Sciatic nerve (tissue), 2 donors: ENCODE data around the gene USP7. TPM values are rescaled to one million over a fixed set of nuclear protein-coding genes. Genes with fewer than 3 reads are reported as not detected.
"Not testable (repeated sequence)": the region's sequence is repeated elsewhere in the genome, so short reads cannot be mapped to it uniquely, and the experiment has no call there.

ENCODE experiments used
- ATAC-seq: fragments of 200-7000 bp; cut with Tn5 transposase; one replicate; pipeline ENCODE4 v1.9.1; 2020; ENCODE audit warnings: mild to moderate bottlenecking, moderate library complexity
- DNase-seq: peaks from one replicate; pipeline ENCODE4 v3.0.0-alpha.2; 2020; ENCODE audit warnings: low spot score
- intact Hi-C: fragments of 100-400 bp; cut with DNase I; formaldehyde crosslinking; loops from one replicate; pipeline ENCODE4 v1.14.2; 2022
- total RNA-seq: library from RNA; stranded (reverse); fragmentation: NEBNext Ultra II Directional; extraction: Animal tissue kit (Norgen Biotek cat#: 25700); gene quantifications from one replicate; pipeline ENCODE4 v1.2.1, GENCODE V29; 2021
- donor health status: DM: no; HTN: no; CAD: no.
- donor health status: DM: no; HTN: no; CAD: no.

Gene USP7
- total RNA-seq, 1 donor from 2014 or later = 113 TPM

DNA sequence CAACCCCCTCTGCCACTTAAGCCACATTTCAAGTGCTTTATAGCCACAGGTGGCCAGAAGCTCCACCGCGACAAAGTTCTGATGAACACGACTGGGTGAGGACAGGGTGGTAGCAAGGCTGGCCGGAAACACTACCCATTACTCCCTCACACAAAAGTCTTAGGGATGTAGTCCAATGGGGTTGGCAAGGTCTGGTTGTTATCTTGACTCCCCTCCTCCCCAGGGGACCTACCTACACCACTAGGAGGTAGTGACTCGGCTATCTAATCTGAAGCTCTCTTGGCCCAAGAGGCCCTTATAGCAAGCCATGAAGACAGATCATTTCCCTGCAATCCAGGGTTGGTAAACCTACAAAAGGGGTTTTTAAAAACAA is 73.2 kb downstream of the USP7 start:
- ATAC-seq (no peak), DNase-seq (no peak)
- intact Hi-C loops = no loop called here

DNA sequence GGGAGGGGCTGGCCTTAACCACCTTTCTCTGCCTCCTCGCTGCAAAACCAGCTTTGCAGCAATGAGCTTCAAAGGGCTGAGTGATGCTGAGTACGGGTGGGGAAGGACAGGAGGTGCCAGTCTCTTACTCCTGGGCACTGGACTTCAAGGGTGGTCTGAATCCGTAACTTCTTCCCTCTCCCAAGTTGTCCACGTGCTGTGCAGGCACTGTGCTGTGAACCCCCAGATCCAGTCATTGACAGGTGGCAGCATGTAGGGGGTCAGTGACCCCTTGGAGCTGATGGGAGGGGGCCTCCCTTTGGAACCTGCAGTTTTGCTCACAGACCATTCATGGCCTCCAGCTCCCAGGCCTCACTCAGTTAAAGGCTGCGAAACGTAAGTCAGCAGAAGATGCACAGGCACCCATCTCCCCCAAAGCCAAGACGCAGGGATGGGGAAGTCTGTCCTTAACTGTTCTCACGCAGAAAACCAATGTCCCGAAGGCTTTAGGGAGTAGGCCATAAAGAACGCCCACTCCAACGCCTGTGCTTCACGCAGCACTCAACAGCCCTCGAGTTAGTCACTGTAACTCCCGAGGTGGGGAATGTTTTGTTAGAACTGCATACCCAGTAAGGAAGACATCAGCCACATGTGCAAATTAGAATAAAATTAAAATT is 73.7 kb downstream of the USP7 start:
- intact Hi-C loops = no loop called here
- DNase-seq (no peak), ATAC-seq (no peak)

DNA sequence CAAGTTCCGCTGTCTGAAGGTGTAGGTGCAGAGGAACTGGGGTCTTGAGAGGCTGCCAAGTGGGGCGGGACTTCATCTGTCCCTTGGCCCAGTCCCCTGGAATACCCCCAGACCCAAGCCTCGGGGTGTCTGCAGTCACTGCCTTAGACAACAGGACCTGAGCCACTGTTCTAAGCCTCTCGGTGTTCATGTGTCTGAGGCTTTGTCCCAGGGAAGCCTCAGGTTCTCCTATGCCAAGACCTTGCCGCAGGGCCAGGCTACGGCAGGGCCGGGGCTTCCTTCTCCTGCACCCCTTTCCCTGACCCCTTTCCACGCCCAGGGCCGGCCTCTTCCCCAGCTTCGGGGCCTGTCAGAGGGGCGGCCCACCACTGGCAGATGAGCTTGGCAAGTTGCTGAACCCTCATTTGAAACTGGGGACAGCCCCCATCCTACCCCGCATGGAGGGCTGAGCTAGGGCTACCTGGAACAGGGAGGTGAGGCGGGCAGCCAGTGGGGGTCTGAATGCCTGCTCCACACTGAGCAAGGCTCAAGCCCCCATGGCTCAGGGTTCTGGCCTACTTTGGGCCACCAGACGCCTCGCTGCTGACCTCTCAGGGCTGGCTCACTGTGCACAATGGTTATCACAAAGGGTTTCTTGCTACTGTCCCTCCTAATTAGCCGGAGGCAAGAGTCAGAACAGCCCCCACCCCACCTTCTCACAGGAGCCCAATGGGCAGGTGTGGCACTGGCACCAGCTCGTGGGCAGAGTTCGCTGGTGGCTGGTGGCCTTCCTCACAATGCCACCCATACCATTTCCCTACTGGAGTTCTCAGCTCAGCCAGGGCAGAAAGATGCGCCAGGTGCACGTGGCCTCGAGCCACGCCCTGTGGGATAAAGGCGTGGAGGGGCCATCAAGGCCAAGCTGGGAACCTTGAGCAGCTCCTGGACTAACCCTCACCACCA is 74.5 kb downstream of the USP7 start:
- DNase-seq = no peak
- ATAC-seq = no peak
- intact Hi-C loops = no loop called here

DNA sequence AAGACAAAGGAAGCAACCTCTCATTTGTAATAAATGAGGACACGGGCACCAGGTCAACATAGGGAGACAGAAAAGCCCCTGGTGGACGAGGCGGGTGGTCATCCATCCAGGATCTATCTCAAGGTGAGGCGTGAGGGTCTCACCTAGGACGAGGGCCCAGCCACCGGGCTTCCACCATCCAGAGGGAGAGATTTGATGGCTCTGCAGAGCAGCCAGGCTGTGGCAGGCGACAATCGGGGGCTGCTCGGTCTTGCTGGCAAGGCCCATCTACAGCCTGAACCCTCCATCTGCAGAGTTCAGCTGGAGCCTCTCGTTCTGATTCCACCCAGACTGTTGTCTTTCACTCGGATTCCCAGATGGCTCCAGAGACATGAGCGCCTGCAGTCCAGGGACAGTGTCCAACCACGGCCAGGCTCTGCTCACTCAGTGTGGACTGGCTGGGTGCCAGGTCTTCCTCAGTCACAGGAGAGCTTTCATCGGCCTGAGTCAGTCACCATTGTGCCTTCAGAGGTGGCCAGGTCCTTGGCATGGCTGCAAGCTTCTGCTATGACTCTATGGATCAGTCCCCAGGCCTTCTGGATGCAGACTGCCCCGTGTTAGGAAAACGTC is 75.7 kb downstream of the USP7 start:
- DNase-seq (peak; percentile 72), ATAC-seq (peak; percentile 28)
- intact Hi-C loops = no loop called here

DNA sequence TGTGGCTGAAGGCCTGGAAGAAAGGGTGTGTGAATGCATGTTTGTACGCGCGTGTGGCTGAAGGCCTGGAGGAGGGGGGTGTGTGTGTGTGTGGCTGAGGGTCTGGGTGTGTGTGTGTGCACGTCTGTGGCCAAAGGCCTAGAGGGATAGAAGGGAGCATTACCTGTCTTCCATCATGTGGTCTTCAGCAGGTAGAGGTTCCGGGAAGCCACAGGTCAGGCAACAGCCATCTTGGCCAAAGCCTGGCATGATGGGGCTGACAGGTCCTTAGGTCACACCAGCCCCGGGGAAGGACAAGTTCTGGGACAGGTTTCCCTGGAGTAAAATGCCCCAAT is 76.3 kb downstream of the USP7 start:
- no peak for DNase-seq
- no peak for ATAC-seq
- intact Hi-C loops = no loop called here

DNA sequence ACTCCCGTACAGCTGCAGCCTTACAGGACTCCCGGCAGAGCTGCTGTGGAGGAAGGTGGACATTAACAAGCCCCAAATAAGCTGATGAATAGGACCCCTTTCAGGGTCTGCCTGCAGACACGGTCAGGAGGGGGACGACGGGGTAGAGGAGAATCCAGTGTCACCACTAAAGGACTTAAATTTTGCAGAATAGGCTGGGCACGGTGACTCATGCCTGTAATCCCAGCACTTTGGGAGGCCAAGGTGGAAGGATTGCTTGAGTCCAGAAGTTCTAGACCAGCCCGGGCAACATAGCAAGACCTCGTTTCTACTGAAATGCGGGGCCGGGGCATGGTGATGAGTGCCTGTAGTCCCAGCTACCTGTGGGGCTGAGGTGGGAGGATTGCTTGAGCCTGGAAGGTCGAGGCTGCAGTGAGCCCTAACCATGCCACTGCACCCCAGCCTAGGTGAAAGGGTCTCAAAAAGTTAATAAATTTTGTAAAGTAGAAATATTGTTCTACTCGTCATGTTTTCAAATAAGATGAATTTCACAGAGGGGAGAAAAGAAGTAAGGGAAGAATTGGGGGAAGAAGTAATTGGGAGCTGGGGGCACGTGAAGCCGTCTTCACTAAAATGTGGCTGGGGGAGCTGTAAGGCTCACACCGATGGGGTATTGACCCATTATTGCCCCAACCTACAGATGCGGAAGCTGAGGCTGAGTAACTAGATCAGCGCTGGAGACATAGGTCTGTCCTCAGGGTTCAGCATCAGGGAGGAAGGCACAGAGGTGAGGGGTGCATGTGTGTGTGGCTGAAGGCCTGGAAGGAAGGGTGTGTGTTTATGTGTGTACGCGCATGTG is 76.9 kb downstream of the USP7 start:
- no peak for DNase-seq
- intact Hi-C loops = no loop called here
- ATAC-seq = no peak

DNA sequence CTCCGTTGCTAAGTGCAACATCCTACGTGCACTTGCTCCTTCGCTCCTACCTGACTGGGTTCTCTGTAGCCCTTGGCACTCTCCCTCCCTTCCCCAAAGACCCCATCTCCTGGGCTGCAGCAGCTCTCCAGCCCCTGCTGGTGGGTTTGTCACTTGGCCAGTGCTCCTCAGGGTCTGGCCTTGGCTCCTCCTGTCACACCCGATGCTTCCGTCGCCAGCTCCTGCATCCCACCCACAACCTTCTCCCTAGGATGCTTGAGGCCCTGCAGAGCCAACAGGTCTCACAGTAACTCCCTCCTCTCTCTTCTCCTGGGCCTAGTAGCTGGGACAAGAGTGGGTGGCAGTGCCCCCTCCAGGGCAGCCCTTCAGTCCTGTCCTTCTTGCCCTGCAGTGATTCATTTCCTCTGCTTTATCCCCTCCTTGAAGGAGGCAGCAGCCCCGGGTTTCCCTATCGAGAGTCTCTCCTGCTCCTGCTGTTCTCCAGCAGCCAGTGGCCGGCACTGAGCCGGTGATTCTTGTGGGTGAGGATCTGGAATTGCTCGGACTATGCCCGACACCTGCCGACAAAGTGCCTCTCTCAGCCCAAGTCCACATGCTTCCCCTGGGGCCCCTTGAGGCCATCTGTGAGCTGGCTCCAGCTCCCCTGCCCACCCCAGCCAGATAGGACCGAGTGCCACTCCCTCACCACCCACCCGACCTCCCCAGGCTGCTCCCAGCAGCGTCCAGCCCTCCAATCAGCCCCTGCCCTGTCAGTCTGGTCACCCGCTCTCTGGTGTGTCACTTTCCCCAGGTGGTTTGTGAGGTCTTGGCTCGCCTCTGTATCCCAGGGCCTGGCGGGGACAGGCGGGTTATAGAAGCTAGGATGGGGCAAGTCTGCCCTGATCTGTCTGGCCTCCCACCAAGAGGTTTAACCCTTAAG is 77.8 kb downstream of the USP7 start:
- ATAC-seq (no peak), DNase-seq (no peak)
- intact Hi-C loops = no loop called here

DNA sequence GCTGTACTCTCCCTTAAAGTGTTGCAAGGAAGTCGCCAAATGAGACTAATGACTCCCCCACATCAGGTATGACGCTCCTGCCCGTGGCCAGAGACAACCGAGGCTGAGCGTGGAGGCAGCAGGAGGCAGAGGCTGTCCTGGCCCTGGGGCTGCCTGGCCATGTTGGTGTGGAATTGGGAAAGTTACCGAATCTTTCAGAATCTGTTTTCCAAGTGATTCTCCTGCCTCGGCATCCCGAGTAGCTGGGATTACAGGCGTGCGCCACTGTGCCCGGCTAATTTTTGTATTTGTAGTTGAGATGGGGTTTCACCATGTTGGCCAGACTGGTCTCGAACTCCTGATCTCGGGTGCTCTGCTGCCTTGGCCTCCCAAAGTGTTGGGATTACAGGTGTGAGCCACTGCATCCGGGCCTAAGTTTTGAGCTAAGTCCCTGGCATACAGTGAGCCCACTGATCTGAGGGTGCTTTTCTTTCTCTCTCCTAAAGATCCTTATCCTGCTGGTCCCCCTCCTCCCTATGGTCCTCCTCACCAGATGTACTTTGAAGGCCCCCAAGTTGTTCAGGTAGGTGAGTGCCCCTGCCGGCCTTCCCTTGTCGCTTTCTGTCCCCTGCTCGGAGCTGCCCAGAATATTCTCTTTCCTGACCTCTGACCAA is 80.9 kb downstream of the USP7 start:
- ATAC-seq (no peak), DNase-seq (no peak)

DNA sequence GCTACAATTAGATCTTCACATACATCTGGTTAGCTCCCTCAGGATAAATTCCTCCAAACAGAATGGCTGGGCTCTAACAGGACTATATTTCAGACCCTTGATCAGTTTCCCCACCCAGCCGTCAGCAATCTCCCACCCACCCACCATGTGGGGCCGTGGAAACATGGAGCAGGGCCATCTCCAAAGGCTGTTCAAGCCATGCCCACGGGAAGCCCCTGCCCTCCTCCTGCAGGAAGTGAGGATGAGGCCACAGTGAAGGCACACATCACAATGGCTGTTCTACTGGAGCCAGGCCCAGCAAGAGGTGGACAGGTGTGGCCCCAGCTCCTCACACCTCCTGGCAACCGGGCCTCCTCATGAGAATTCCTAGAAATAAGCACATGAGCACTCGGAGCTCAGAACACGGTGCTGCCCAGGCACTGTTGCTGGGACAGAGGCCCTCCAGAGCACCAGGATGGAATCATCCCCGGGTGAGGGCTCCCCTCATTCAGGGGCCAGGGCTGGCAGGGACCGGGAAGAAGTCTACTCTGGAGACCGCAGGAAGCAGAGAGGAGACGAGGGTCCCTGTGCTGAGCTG is 81.6 kb downstream of the USP7 start, which contains the start of gene LITAFD:
Gene LITAFD (plus strand): TSS at position 311 of the 577 bp plus-strand sequence. CDS start 2,005 bp downstream, outside the sequence.
- ATAC-seq = no peak
- DNase-seq = no peak
- intact Hi-C loops = loop anchor here (5.0 kb wide), 1 partner anchor 220 kb away; no protein-coding TSS in a partner anchor

More for the DNA sequence above, 80.9 kb downstream of the USP7 start:
- intact Hi-C loops = loop anchor here (5.0 kb wide), 1 partner anchor 221 kb away; no protein-coding TSS in a partner anchor

DNA sequence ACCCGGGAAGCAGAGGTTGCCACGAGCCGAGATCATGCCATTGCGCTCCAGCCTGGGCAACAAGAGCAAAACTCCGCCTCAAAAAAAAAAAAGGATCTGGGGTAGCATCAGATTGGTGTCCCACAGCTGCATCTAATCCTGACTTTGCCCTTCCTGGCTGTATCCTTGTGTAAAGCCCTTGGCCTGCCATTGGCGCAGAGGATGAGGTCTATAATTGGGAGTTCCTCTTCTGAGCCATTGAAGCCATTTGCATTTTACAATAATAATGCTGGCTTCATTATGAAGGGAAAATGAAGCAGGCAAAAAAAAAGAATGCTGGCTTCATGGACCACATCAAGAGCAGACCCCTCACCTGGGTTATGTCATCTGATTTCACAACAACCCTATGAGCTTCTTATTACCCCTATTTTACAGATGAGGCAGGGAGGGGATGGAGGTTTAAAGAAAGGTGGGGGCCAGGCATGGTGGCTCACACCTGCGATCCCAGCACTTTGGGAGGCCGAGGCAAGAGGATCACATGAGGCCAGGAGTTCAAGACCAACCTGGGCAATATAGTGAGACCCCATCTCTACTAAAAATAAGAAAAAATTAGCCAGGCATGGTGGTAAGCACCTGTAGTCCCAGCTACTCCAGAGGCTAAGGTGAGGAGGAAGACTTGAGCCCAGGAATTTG is 82.7 kb downstream of the USP7 start:
- no peak for ATAC-seq
- intact Hi-C loops = loop anchor here (5.0 kb wide), 1 partner anchor 219 kb away; no protein-coding TSS in a partner anchor
- DNase-seq = no peak

DNA sequence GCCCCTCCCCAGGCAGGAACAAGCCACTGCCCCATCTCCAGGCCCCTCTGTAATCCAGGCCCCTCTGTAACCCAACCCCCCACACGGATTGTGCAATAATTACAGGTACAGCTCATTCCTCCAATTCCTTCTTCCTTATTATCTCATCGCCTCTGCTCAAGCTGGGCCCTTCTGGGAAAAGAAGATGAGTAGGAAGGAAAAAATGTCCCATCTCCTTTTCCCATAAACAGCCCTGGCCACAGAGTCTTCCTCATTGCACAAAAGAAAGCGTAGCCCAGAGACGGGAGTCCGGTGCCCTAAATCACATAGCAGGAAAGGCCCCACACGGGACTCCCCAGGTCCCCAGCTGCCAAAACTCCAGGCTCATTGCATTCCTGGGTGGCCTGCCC is 85.2 kb downstream of the USP7 start:
- DNase-seq = no peak
- intact Hi-C loops = loop anchor here (10.0 kb wide), 1 partner anchor 84 kb away; the partner anchor contains the start of genes PMM2 and TMEM186
- ATAC-seq = peak; percentile 53

DNA sequence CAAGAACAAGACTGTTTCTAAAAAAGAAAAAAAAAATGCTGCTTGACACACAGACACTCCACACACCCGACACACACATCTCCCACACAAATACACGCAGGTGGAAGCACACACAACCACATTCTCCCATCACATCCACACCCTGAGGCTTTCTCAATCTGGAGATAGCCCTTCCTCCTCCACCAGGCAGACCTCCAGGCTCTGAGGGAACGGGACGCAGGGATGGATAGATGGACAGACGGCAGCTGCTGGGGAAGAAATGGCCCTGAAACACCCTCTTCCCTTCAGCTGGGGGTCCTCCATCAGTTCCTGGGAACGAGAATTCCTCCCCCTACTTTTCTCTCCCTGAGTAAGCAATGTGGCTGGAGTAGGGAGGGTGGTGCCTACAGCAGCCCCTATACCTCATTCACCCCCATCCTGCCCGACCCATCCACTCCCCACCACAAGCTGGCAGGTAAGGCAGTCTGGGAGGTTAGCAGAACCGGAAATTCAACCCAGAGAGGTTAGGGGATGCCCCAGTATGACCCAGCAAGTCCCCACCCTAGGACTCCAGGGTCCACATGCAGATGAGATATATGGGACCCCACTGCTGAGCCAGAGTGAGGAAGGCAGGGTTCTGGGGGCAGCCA is 85.7 kb downstream of the USP7 start:
- ATAC-seq (no peak), DNase-seq (no peak)
- intact Hi-C loops = loop anchor here (10.0 kb wide), 1 partner anchor 83 kb away; the partner anchor contains the start of genes PMM2 and TMEM186

DNA sequence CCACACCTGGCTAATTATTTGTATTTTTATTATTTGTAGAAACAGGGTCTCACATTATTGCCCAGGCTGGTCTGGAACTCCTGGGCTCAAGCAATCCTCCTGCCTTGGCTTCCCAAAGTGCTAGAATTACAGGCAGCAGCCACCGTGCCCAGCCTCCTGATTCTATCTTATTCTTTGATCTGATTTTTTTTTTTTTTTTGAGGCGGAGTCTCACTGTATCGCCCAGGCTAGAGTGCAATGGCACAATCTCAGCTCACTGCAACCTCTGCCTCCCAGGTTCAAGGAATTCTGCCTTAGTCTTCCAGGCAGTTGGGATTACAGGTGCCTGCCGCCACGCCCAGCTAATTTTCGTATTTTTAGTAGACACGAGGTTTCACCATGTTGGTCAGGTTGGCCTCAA is 88.4 kb downstream of the USP7 start:
- not testable (repeated sequence) for DNase-seq, ATAC-seq
- intact Hi-C loops = loop anchor here (10.0 kb wide), 1 partner anchor 81 kb away; the partner anchor contains the start of genes PMM2 and TMEM186

DNA sequence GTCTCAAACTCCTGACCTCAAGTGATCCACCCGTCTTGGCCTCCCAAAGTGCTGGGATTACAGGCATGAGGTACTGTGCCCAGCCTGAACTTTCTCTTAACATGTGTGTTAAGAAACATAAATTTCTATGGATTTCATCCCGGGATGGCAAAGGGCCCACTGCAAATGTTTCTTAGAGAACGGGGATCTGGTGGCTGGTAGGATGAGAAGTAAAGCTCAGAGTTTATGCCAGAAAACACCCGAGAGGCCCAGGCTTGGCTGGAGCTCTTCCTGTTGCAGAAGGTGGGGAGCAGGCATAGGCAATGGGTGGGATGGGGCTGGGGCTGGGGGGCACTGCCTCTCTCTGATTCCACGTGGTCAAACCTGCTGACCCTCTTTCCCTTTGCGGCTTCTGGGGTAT is 89.3 kb downstream of the USP7 start:
- ATAC-seq (no peak), DNase-seq (no peak)
- intact Hi-C loops = loop anchor here (10.0 kb wide), 1 partner anchor 80 kb away; the partner anchor contains the start of genes PMM2 and TMEM186

DNA sequence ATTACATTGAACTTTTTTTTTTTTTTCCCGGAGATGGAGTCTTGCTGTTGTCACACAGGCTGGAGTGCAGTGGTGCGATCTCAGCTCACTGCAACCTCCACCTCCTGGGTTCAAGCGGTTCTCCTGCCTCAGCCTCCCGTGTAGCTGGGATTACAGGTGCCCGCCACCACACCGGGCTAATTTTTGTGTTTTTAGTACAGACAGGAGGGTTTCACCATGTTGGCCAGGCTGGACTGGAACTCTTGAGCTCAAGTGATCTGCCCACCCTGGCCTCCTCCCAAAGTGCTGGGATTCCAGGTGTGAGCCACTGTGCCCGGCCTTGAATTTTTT is 89.9 kb downstream of the USP7 start:
- intact Hi-C loops = loop anchor here (10.0 kb wide), 1 partner anchor 79 kb away; the partner anchor contains the start of genes PMM2 and TMEM186
- DNase-seq, ATAC-seq: not testable (repeated sequence)
